HepG2 (cell line): ENCODE measurements around the gene SORD. TPM values are rescaled to one million over a fixed set of nuclear protein-coding genes. Genes with fewer than 3 reads are reported as not detected.
"Not testable (repeated sequence)": the region's sequence is repeated elsewhere in the genome, so short reads cannot be mapped to it uniquely, and the experiment has no call there.

Experiments
- ATAC-seq: fragments of 200-7000 bp; cut with Tn5 transposase; 3 replicates; pipeline ENCODE4 v1.9.1; 2020; ENCODE audit warnings: mild to moderate bottlenecking, moderate library complexity
- BruUV-seq: library from RNA; stranded (reverse); fragments of 400-500 nt; replicated peaks from 2 replicates; lab custom pipeline; 2021; lab: Mats Ljungman, UMichigan
- CTCF ChIA-PET: fragments of 300-600 bp; formaldehyde crosslinking; extraction: SDS; loops from one replicate; lab custom pipeline; 2021; ENCODE audit warnings: low total read pairs, inconsistent platforms, low intra/inter-chr PET ratio; lab: Yijun Ruan, JAX
- POLR2A ChIA-PET: fragments of 350-600 bp; sonication (Branson Sonifier 250); formaldehyde crosslinking; loops from one replicate; lab custom pipeline; 2020; ENCODE audit warnings: antibody characterized with exemption, inconsistent platforms; lab: Yijun Ruan, JAX
- DNase-seq: peaks from one replicate; pipeline ENCODE4 v3.0.0-alpha.2; 2015; ENCODE audit warnings: low spot score
- FAIRE-seq: peaks from 3 replicates; lab custom pipeline; 2011; peaks lifted over from hg19 to GRCh38; lab: Jason Lieb, UNC
- H2AFZ ChIP-seq: one replicate; pipeline ENCODE4 v1.6.1; 2011; ENCODE audit warnings: low read length, inconsistent platforms
- H3K27ac ChIP-seq: fragments of 300-600 bp; 3 replicates; pipeline ENCODE4 v1.8.0; 2011; ENCODE audit warnings: mixed run types, mild to moderate bottlenecking, mixed read lengths, low read length, inconsistent platforms; ENCODE audit not compliant: insufficient read depth; ENCODE audit errors: extremely low read length
- H3K27me3 ChIP-seq, 2 experiments: fragments of 200-600 bp in 1 of 2; 2 replicates in 1 of 2; 3 replicates in 1 of 2; pipeline versions ENCODE4 v1.6.0 to v1.8.0; 2011; ENCODE audit warnings: low read length in 2 of 2, mild to moderate bottlenecking in 2 of 2, moderate library complexity in 2 of 2, inconsistent platforms in 1 of 2; ENCODE audit not compliant: insufficient read depth in 2 of 2, control insufficient read depth in 1 of 2
- H3K36me3 ChIP-seq, 2 experiments: fragments of 200-600 bp in 1 of 2; replicated peaks in 1 of 2; 2 replicates in 1 of 2; 3 replicates in 1 of 2; pipeline versions ENCODE4 v1.5.1 to v1.8.0; 2011; ENCODE audit warnings: low read length in 2 of 2, inconsistent platforms in 1 of 2; ENCODE audit not compliant: insufficient read depth in 2 of 2, control insufficient read depth in 1 of 2
- H3K4me1 ChIP-seq: 2 replicates; pipeline ENCODE4 v1.5.1; 2012; ENCODE audit warnings: low read length, inconsistent platforms; ENCODE audit not compliant: insufficient read depth
- H3K4me2 ChIP-seq: 2 replicates; pipeline ENCODE4 v1.6.0; 2011; ENCODE audit warnings: low read depth, low read length, inconsistent platforms
- H3K4me3 ChIP-seq, 3 experiments: fragments of 200-600 bp in 1 of 3; sonication (generic), shearing (Covaris generic) in 1 of 3; replicated peaks in 1 of 3; 2 replicates each; pipeline ENCODE4 v1.5.1; 2011 to 2016; ENCODE audit warnings: low read length in 3 of 3, inconsistent platforms in 2 of 3, low read depth in 2 of 3, mild to moderate bottlenecking in 2 of 3, control low read depth in 1 of 3, mixed read lengths in 1 of 3; ENCODE audit not compliant: insufficient read depth in 1 of 3
- H3K79me2 ChIP-seq: one replicate; pipeline ENCODE4 v1.6.1; 2011; ENCODE audit warnings: low read length, inconsistent platforms; ENCODE audit not compliant: insufficient read depth
- H3K9ac ChIP-seq: 2 replicates; pipeline ENCODE4 v1.6.0; 2011; ENCODE audit warnings: mild to moderate bottlenecking, low read depth, low read length, inconsistent platforms; ENCODE audit not compliant: insufficient read depth
- H3K9me3 ChIP-seq: 2 replicates; pipeline ENCODE4 v1.5.1; 2012; ENCODE audit warnings: mild to moderate bottlenecking, low read length
- H4K20me1 ChIP-seq: 2 replicates; pipeline ENCODE4 v1.6.0; 2011; ENCODE audit warnings: inconsistent platforms, mild to moderate bottlenecking, low read length, moderate library complexity; ENCODE audit not compliant: insufficient read depth
- WGBS: methylation state at CpG from one replicate; pipeline ENCODE4 v1.1.6; 2017; ENCODE audit warnings: low lambda C conversion rate; 5-methylcytosine and 5-hydroxymethylcytosine counted together
- in situ Hi-C: cut with HindIII; loops from 2 replicates; pipeline ENCODE4 v1.10.0; 2017; ENCODE audit warnings: low pct_unique_long_range_greater_than_20kb; ENCODE audit not compliant: extremely low pct_ligation_motif_present
- intact Hi-C: fragments of 100-400 bp; cut with micrococcal nuclease; formaldehyde crosslinking; loops from one replicate; pipeline ENCODE4 v1.10.0; 2022; ENCODE audit not compliant: unreplicated experiment
- polyA plus RNA-seq, 8 experiments: library from polyadenylated mRNA; depleted of rRNA in 3 of 8; stranded (reverse) in 7 of 8; unstranded in 1 of 8; fragments of >200 nt; fragmentation: Illumina TruSeq in 4 of 8; extraction: Trizol in 4 of 8; gene quantifications; 2 replicates each; pipeline versions ENCODE4 v1.2.1 to v1.2.3, GENCODE V29; 2011 to 2016; ENCODE audit warnings: low read depth in 4 of 8, missing spikeins in 1 of 8, mixed read lengths in 1 of 8; ENCODE audit not compliant: insufficient read depth in 1 of 8
- total RNA-seq, 5 experiments: library from RNA; depleted of rRNA; stranded (reverse); fragments of >200 nt; fragmentation: Illumina TruSeq; extraction: Trizol; gene quantifications; 2 replicates each; pipeline ENCODE4 v1.2.3, GENCODE V29; 2016; ENCODE audit warnings: low read depth in 1 of 5

Gene SORD
- total and polyA plus RNA-seq, 2 of the 13 experiments (the other 11 are each of a cell fraction or from before 2014, with no cell fraction given) = 59.1 to 95.3 TPM

GRCh38 chr15:44986346-44987055 is 36.5 kb upstream of the SORD start:
- H3K4me3 ChIP-seq, H3K36me3 ChIP-seq, POLR2A ChIA-PET, CTCF ChIA-PET, H3K9ac ChIP-seq, H3K4me2 ChIP-seq, H3K79me2 ChIP-seq, H3K27me3 ChIP-seq, H3K27ac ChIP-seq, DNase-seq, H3K9me3 ChIP-seq, FAIRE-seq, in situ Hi-C loops, ATAC-seq, H2AFZ ChIP-seq, intact Hi-C loops, BruUV-seq, H4K20me1 ChIP-seq: not testable (repeated sequence)
- 81% methylated on average over 4 of the region's 4 CpGs for WGBS
- peaks cover 21% of the 10 kb centered on the region for H3K4me1 ChIP-seq

- intact Hi-C loops, FAIRE-seq: not testable (repeated sequence)
These were observed 35.3 kb upstream of the SORD start for GRCh38 chr15:44987711-44988110.

GRCh38 chr15:44988184-44988869 is 34.7 kb upstream of the SORD start:
- FAIRE-seq, H3K9me3 ChIP-seq, H3K4me3 ChIP-seq, H3K27me3 ChIP-seq, in situ Hi-C loops, H3K79me2 ChIP-seq, H3K4me2 ChIP-seq, POLR2A ChIA-PET, H3K36me3 ChIP-seq, DNase-seq, CTCF ChIA-PET, H3K27ac ChIP-seq, BruUV-seq, intact Hi-C loops, H4K20me1 ChIP-seq, H3K9ac ChIP-seq, ATAC-seq, H2AFZ ChIP-seq: not testable (repeated sequence)
- 28% methylated on average over 3 of the region's 3 CpGs for WGBS
- peaks cover 17% of the 10 kb centered on the region for H3K4me1 ChIP-seq

More at GRCh38 chr15:44987711-44988110, 35.3 kb upstream of the SORD start:
- POLR2A ChIA-PET, ATAC-seq, H3K27me3 ChIP-seq, H3K4me3 ChIP-seq, H3K36me3 ChIP-seq, H3K4me2 ChIP-seq, CTCF ChIA-PET, in situ Hi-C loops, H3K79me2 ChIP-seq, H3K27ac ChIP-seq, H2AFZ ChIP-seq, H3K9ac ChIP-seq, H4K20me1 ChIP-seq, BruUV-seq, DNase-seq, H3K9me3 ChIP-seq: not testable (repeated sequence)
- peaks cover 17% of the 10 kb centered on the region for H3K4me1 ChIP-seq
- whole genome bisulfite sequencing = no CpG with 5 or more reads among the region's 1 CpG

- H3K27ac ChIP-seq, H3K79me2 ChIP-seq, H3K36me3 ChIP-seq, H2AFZ ChIP-seq, H3K4me2 ChIP-seq, H3K9ac ChIP-seq, intact Hi-C loops, DNase-seq, FAIRE-seq, H3K27me3 ChIP-seq, H3K9me3 ChIP-seq, in situ Hi-C loops, H4K20me1 ChIP-seq, CTCF ChIA-PET, H3K4me3 ChIP-seq, POLR2A ChIA-PET, BruUV-seq: not testable (repeated sequence)
- 0 out of 3 replicates have a peak, but pooled peaks have one; percentile 44 for ATAC-seq
- peaks cover 17% of the 10 kb centered on the region for H3K4me1 ChIP-seq
- no CpG with 5 or more reads among the region's 5 CpGs for WGBS
These were observed 34.1 kb upstream of the SORD start for GRCh38 chr15:44988870-44989219.
